Neutrophil (primary cell): ENCODE results near the gene PHC2.
A peak's percentile ranks its signal among the peaks of the same experiment; 100 is the strongest.

Experiments used
- H3K27ac ChIP-seq: fragments of 200-600 bp; sonication (generic); 2 replicates; pipeline ENCODE4 v1.5.1; 2016; ENCODE audit warnings: mild to moderate bottlenecking, moderate library complexity
- H3K27me3 ChIP-seq: fragments of 200-600 bp; sonication (generic); 2 replicates; pipeline ENCODE4 v1.6.0; 2016; ENCODE audit warnings: mild to moderate bottlenecking
- H3K36me3 ChIP-seq: fragments of 200-600 bp; sonication (generic); 2 replicates; pipeline ENCODE4 v1.5.1; 2017
- H3K4me1 ChIP-seq, 2 experiments: fragments of 200-600 bp in 1 of 2; sonication (generic) in 1 of 2; 1 replicate in 1 of 2; 2 replicates in 1 of 2; pipeline versions ENCODE4 v1.5.1 to v1.6.1; 2013 to 2016; ENCODE audit warnings: low read depth in 1 of 2, low read length in 1 of 2, mild to moderate bottlenecking in 1 of 2, moderate library complexity in 1 of 2; ENCODE audit not compliant: control insufficient read depth in 1 of 2, insufficient read depth in 1 of 2
- H3K4me3 ChIP-seq, 2 experiments: fragments of 200-600 bp in 1 of 2; sonication (generic) in 1 of 2; 1 replicate in 1 of 2; 2 replicates in 1 of 2; pipeline ENCODE4 v1.5.1; 2013 to 2016; ENCODE audit warnings: low read depth in 1 of 2, low read length in 1 of 2, mild to moderate bottlenecking in 1 of 2, moderate library complexity in 1 of 2
- H3K9me3 ChIP-seq: fragments of 200-600 bp; sonication (generic); 2 replicates; pipeline ENCODE4 v1.5.1; 2016
- CTCF ChIP-seq: fragments of 200-600 bp; sonication (generic); IDR thresholded peaks from 2 replicates; pipeline ENCODE4 v1.5.1; 2016; ENCODE audit warnings: antibody characterized with exemption

Gene PHC2

GRCh38 chr1:33344896-33345560, 85.9 kb downstream of the PHC2 start:
- TF ChIP-seq CTCF, result no peak
- Histone ChIP-seq H3K4me3 (peak overlapping the region; percentile 10 to 73), H3K36me3 (peaks cover 61% of the 10 kb centered on the region), H3K27ac (peak overlapping the region; percentile 98), H3K27me3 (no peaks in the 10 kb centered on the region), H3K9me3 (no peaks in the 10 kb centered on the region), H3K4me1 (peaks cover 83 to 86% of the 10 kb centered on the region in 2 experiments)

- Histone ChIP-seq H3K27me3 (no peaks in the 10 kb centered on the region), H3K4me1 (peaks cover 96 to 100% of the 10 kb centered on the region in 2 experiments), H3K4me3 (peak overlapping the region; percentile 32 to 60), H3K36me3 (peaks cover 62% of the 10 kb centered on the region), H3K27ac (peak overlapping the region; percentile 96), H3K9me3 (no peaks in the 10 kb centered on the region)
- no peak for TF ChIP-seq CTCF
Measured at GRCh38 chr1:33343539-33343938, 87.4 kb downstream of the PHC2 start.

GRCh38 chr1:33342041-33342723, 88.7 kb downstream of the PHC2 start:
- no peak for TF ChIP-seq CTCF
- Histone ChIP-seq H3K27me3 (no peaks in the 10 kb centered on the region), H3K9me3 (no peaks in the 10 kb centered on the region), H3K36me3 (peaks cover 48% of the 10 kb centered on the region), H3K27ac (peak overlapping the region; percentile 96), H3K4me3 (peak overlapping the region; percentile 52 to 60), H3K4me1 (peaks cover 100% of the 10 kb centered on the region in 2 experiments)

- Histone ChIP-seq H3K4me3 (peak overlapping the region; percentile 52 to 60), H3K27me3 (no peaks in the 10 kb centered on the region), H3K36me3 (peaks cover 48% of the 10 kb centered on the region), H3K27ac (peak overlapping the region; percentile 96), H3K9me3 (no peaks in the 10 kb centered on the region), H3K4me1 (peaks cover 100% of the 10 kb centered on the region in 2 experiments)
- no peak for TF ChIP-seq CTCF
Measured at GRCh38 chr1:33341190-33341589, 89.7 kb downstream of the PHC2 start.

- Histone ChIP-seq H3K27ac (peak overlapping the region; percentile 96), H3K4me3 (peak overlapping the region; percentile 52 to 60), H3K36me3 (peaks cover 42% of the 10 kb centered on the region), H3K9me3 (no peaks in the 10 kb centered on the region), H3K27me3 (no peaks in the 10 kb centered on the region), H3K4me1 (peaks cover 100% of the 10 kb centered on the region in 2 experiments)
- TF ChIP-seq CTCF, result no peak
Measured at GRCh38 chr1:33339413-33339812, 91.5 kb downstream of the PHC2 start.
